ENCODE measurements around the gene TGFA. TPM values are rescaled to one million over a fixed set of nuclear protein-coding genes. Genes with fewer than 3 reads are reported as not detected.

TGFA gene
- total and polyA plus RNA-seq, 2 experiments from 2014 or later: 1.4 to 6.5 TPM

- TF ChIP-seq EZH2phosphoT487 (IDR thresholded peaks at IDR 0.05; ENCODE audit: unreplicated experiment) (no peak), JUNB (IDR thresholded peaks at IDR 0.05; ENCODE audit: unreplicated experiment) (no peak), CREB1 (CRISPR knock-in tag; IDR thresholded peaks at IDR 0.05; ENCODE audit: low read depth) (no peak), ETS1 (IDR thresholded peaks at IDR 0.05) (no peak), STAT1 (IDR thresholded peaks at IDR 0.05; ENCODE audit: unreplicated experiment) (no peak), ZNF331 (CRISPR knock-in tag; IDR thresholded peaks at IDR 0.05; ENCODE audit: low read depth) (no peak), EZH2 (IDR thresholded peaks at IDR 0.05; ENCODE audit: low read depth, unreplicated experiment) (no peak), POLR2AphosphoS5 (IDR thresholded peaks at IDR 0.05; ENCODE audit: low read depth) (no peak), REST (IDR thresholded peaks at IDR 0.05; ENCODE audit: unreplicated experiment) (no peak)
- TF ChIP-seq, protein P1, sequence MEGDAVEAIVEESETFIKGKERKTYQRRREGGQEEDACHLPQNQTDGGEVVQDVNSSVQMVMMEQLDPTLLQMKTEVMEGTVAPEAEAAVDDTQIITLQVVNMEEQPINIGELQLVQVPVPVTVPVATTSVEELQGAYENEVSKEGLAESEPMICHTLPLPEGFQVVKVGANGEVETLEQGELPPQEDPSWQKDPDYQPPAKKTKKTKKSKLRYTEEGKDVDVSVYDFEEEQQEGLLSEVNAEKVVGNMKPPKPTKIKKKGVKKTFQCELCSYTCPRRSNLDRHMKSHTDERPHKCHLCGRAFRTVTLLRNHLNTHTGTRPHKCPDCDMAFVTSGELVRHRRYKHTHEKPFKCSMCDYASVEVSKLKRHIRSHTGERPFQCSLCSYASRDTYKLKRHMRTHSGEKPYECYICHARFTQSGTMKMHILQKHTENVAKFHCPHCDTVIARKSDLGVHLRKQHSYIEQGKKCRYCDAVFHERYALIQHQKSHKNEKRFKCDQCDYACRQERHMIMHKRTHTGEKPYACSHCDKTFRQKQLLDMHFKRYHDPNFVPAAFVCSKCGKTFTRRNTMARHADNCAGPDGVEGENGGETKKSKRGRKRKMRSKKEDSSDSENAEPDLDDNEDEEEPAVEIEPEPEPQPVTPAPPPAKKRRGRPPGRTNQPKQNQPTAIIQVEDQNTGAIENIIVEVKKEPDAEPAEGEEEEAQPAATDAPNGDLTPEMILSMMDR (conservative IDR thresholded peaks at IDR 0.05; ENCODE audit: low read depth in 2 of 2): no peak
- Histone ChIP-seq H3K27ac (ENCODE audit: low read depth) (no peak overlapping the region), H3F3A (replicated peaks; ENCODE audit: low read depth) (no peaks in the 10 kb centered on the region), H3K4me1 (ENCODE audit: insufficient read depth) (no peaks in the 10 kb centered on the region; the same call in 1 of the 2 replicates), H3K4me3 (no peak overlapping the region), H3K79me2 (replicated peaks; ENCODE audit: insufficient read depth) (no peaks in the 10 kb centered on the region), H3K27me3 (ENCODE audit: insufficient read depth) (no peaks in the 10 kb centered on the region), H4K20me1 (replicated peaks; ENCODE audit: insufficient read depth) (no peaks in the 10 kb centered on the region), H3K9me2 (ENCODE audit: insufficient read depth) (no peaks in the 10 kb centered on the region), H2AFZ (peak overlapping the region; percentile 95), H3K36me3 (ENCODE audit: insufficient read depth) (no peaks in the 10 kb centered on the region), H3K4me2 (no peak overlapping the region)
- H3K4me3 Mint-ChIP-seq: no peak overlapping the region
- peak overlapping the region; percentile 74; the same call in 1 of the 2 replicates for H3K27ac Mint-ChIP-seq
- peaks cover 11% of the 10 kb centered on the region; the same call in 2 of the 3 replicates for H3K4me1 Mint-ChIP-seq
- peaks cover 9% of the 10 kb centered on the region for H3K27me3 Mint-ChIP-seq (ENCODE audit: insufficient read depth, low read depth, poor library complexity)
- DNase-seq (ENCODE audit: low spot score) (no peak), ATAC-seq (no peak)
- H3K36me3 Mint-ChIP-seq (ENCODE audit: low read depth): peaks cover 6% of the 10 kb centered on the region; the same call in 1 of the 3 replicates
- H3K9me3 Mint-ChIP-seq: peaks cover 11% of the 10 kb centered on the region; the same call in 2 of the 3 replicates
These were observed 42.7 kb upstream of the TGFA start for GRCh38 chr2:70596293-70596692.
